B cell (primary cell): ENCODE results near the gene SEMA3B. TPM values are rescaled to one million over a fixed set of nuclear protein-coding genes. Genes with fewer than 3 reads are reported as not detected.

Source experiments
- ATAC-seq: fragments of 200-7000 bp; cut with Tn5 transposase; one replicate; pipeline ENCODE4 v1.10.0; 2021; ENCODE audit warnings: low read depth, mild to moderate bottlenecking, moderate number of reproducible peaks, moderate library complexity
- CTCF ChIA-PET: fragments of 350-600 bp; sonication (Branson Sonifier 250); formaldehyde crosslinking; loops from one replicate; lab custom pipeline; 2021; ENCODE audit warnings: antibody characterized with exemption, inconsistent platforms; lab: Charles Lee
- POLR2A ChIA-PET: fragments of 350-600 bp; sonication (Branson Sonifier 250); formaldehyde crosslinking; loops from one replicate; lab custom pipeline; 2021; ENCODE audit warnings: antibody characterized with exemption; lab: Charles Lee
- DNase-seq: peaks from one replicate; pipeline ENCODE4 v3.0.0; 2013
- H2AFZ ChIP-seq: 2 replicates; pipeline ENCODE4 v1.6.1; 2012; ENCODE audit warnings: mild to moderate bottlenecking, low read depth, low read length; ENCODE audit not compliant: insufficient read depth, poor library complexity, severe bottlenecking
- H3K27ac ChIP-seq, 2 donors: 1 replicate in 1 of 2; 2 replicates in 1 of 2; pipeline ENCODE4 v1.5.1; 2012 to 2013; ENCODE audit warnings: low read length in 2 of 2, mild to moderate bottlenecking in 2 of 2, moderate library complexity in 1 of 2
- H3K27me3 ChIP-seq, 4 experiments: fragments of 200-600 bp in 1 of 4; sonication (generic) in 1 of 4; replicated peaks in 1 of 4; 1 replicate in 2 of 4; 2 replicates in 2 of 4; pipeline versions ENCODE4 v1.6.1 to v1.7.0; 2013 to 2016; ENCODE audit warnings: low read length in 3 of 4, mild to moderate bottlenecking in 2 of 4, mixed read lengths in 1 of 4, moderate library complexity in 1 of 4; ENCODE audit not compliant: insufficient read depth in 4 of 4, control insufficient read depth in 3 of 4; ENCODE audit errors: control extremely low read depth in 1 of 4
- H3K36me3 ChIP-seq, 2 experiments: replicated peaks in 1 of 2; 1 replicate in 1 of 2; 2 replicates in 1 of 2; pipeline versions ENCODE4 v1.6.1 to v1.7.1; 2013; ENCODE audit warnings: low read length in 1 of 2; ENCODE audit not compliant: insufficient read depth in 2 of 2, control insufficient read depth in 1 of 2; ENCODE audit errors: control extremely low read depth in 1 of 2, extremely low read depth in 1 of 2
- H3K4me1 ChIP-seq, 2 donors: fragments of 200-600 bp in 1 of 2; sonication (generic) in 1 of 2; 1 replicate in 1 of 2; 2 replicates in 1 of 2; pipeline versions ENCODE4 v1.5.1 to v1.6.1; 2013 to 2017; ENCODE audit warnings: low read length in 2 of 2; ENCODE audit not compliant: control insufficient read depth in 2 of 2, insufficient read depth in 2 of 2
- H3K4me2 ChIP-seq: replicated peaks from 2 replicates; pipeline ENCODE3; 2012; ENCODE audit warnings: mild to moderate bottlenecking, low read depth, low read length; ENCODE audit not compliant: poor library complexity, severe bottlenecking
- H3K4me3 ChIP-seq, 5 experiments: fragments of 200-600 bp in 1 of 5; sonication (generic) in 1 of 5; 1 replicate in 3 of 5; 2 replicates in 2 of 5; pipeline versions ENCODE4 v1.5.1 to v1.7.0; 2011 to 2016; ENCODE audit warnings: low read length in 4 of 5, mild to moderate bottlenecking in 4 of 5, low read depth in 2 of 5, control low read depth in 1 of 5, moderate library complexity in 1 of 5; ENCODE audit not compliant: insufficient read depth in 1 of 5; ENCODE audit errors: control extremely low read depth in 1 of 5, extremely low read depth in 1 of 5
- H3K79me2 ChIP-seq: fragments of 200-600 bp; sonication (generic); one replicate; pipeline ENCODE4 v1.6.0; 2016; ENCODE audit warnings: low read length; ENCODE audit not compliant: control insufficient read depth, insufficient read depth
- H3K9ac ChIP-seq: fragments of 200-600 bp; sonication (generic); 2 replicates; pipeline ENCODE4 v1.6.1; 2017; ENCODE audit warnings: mild to moderate bottlenecking, low read length, moderate library complexity
- H3K9me3 ChIP-seq, 3 donors: one replicate each; pipeline versions ENCODE4 v1.6.1 to v1.7.1; 2013; ENCODE audit warnings: low read length in 2 of 3; ENCODE audit not compliant: control insufficient read depth in 2 of 3, insufficient read depth in 1 of 3; ENCODE audit errors: control extremely low read depth in 1 of 3
- H4K20me1 ChIP-seq: 2 replicates; pipeline ENCODE4 v1.6.0; 2012; ENCODE audit warnings: mild to moderate bottlenecking, low read length; ENCODE audit not compliant: insufficient read depth, control insufficient read depth, poor library complexity, severe bottlenecking
- H3K27ac Mint-ChIP-seq: one replicate; pipeline ENCODE4 v1.8.0; 2021; ENCODE audit warnings: mixed read lengths
- H3K27me3 Mint-ChIP-seq: one replicate; pipeline ENCODE4 v1.8.0; 2021; ENCODE audit warnings: mixed read lengths
- H3K4me1 Mint-ChIP-seq: one replicate; pipeline ENCODE4 v1.8.0; 2021; ENCODE audit warnings: mixed read lengths
- H3K4me3 Mint-ChIP-seq: one replicate; pipeline ENCODE4 v1.8.0; 2021; ENCODE audit warnings: mixed read lengths
- H3K9me3 Mint-ChIP-seq: one replicate; pipeline ENCODE4 v1.8.0; 2022; ENCODE audit warnings: mixed read lengths; ENCODE audit not compliant: insufficient read depth
- CTCF ChIP-seq: fragments of 200-600 bp; IDR thresholded peaks from one replicate; pipeline ENCODE4 v1.8.0; 2022; ENCODE audit warnings: antibody characterized with exemption, mild to moderate bottlenecking
- EZH2 ChIP-seq: IDR thresholded peaks from 2 replicates; pipeline ENCODE4 v1.6.1; 2012; ENCODE audit warnings: borderline replicate concordance, low read depth, mild to moderate bottlenecking, moderate library complexity, low read length; ENCODE audit not compliant: insufficient read depth, poor library complexity, severe bottlenecking
- WGBS: methylation state at CpG from one replicate; pipeline ENCODE4 v1.1.5; 2013; ENCODE audit warnings: missing lambda C conversion rate; ENCODE audit not compliant: insufficient coverage; 5-methylcytosine and 5-hydroxymethylcytosine counted together
- intact Hi-C: fragments of 100-400 bp; cut with micrococcal nuclease; formaldehyde crosslinking; loops from one replicate; pipeline ENCODE4 v1.10.0; 2022
- polyA plus RNA-seq: library from polyadenylated mRNA; depleted of rRNA; stranded (reverse); fragments of >200 nt; gene quantifications from 2 replicates; pipeline ENCODE4 v1.2.3, GENCODE V29; 2012
- total RNA-seq, 2 donors: library from RNA; stranded (reverse); fragments of 120-200 nt in 1 of 2; gene quantifications; 1 replicate in 1 of 2; 2 replicates in 1 of 2; pipeline versions ENCODE4 v1.2.3 to v1.2.4, GENCODE V29; 2013 to 2022

Gene SEMA3B
- total and polyA plus RNA-seq, 2 donors (not counting 1 experiment from before 2014, with no cell fraction given) = 0.34 to 0.52 TPM

- peak; percentile 66 for ATAC-seq
- peak overlapping the region; percentile 27 to 96 for H3K27ac ChIP-seq
These were observed 51.9 kb downstream of the SEMA3B start for GRCh38 chr3:50320853-50321335.

More at GRCh38 chr3:50320853-50321335, 51.9 kb downstream of the SEMA3B start:
- no peak for TF ChIP-seq CTCF
- TF ChIP-seq EZH2 = no peak
- peaks cover 25 to 62% of the 10 kb centered on the region in 2 donors for H3K4me1 ChIP-seq
- ChIA-PET CTCF (interaction anchor here (0.7 to 1.1 kb wide), 8 partner anchors 16 to 289 kb away, joined by 3 to 9 read pairs (median 3); partner anchors contain the start of genes CYB561D2, HYAL3, IFRD2 and NAA80), POLR2A (interaction anchor here (0.6 to 2.3 kb wide), 6 partner anchors 16 to 1736 kb away, joined by 3 to 24 read pairs (median 6); partner anchors contain the start of genes HYAL3, IFRD2 and NAA80)
- H3K27me3 ChIP-seq = no peaks in the 10 kb centered on the region
- intact Hi-C loops = loop anchor here (1.0 to 5.0 kb wide), 6 partner anchors 16 to 126 kb away; partner anchors contain the start of genes GNAI2, HYAL3, IFRD2 and NAA80
- no peak for DNase-seq
- Mint-ChIP-seq H3K27me3 (no peaks in the 10 kb centered on the region), H3K27ac (peak overlapping the region; percentile 92), H3K9me3 (no peaks in the 10 kb centered on the region), H3K4me3 (peak overlapping the region; percentile 98), H3K4me1 (peaks cover 53% of the 10 kb centered on the region)
- H3K9me3 ChIP-seq = peaks cover 0 to 3% (median 0%) of the 10 kb centered on the region in 3 donors
- peak overlapping the region; percentile 96 for H3K9ac ChIP-seq
- WGBS = under 1% methylated on average over 45 of the region's 45 CpGs
- peak overlapping the region; percentile 99 for H2AFZ ChIP-seq
- peak overlapping the region; percentile 95 for H3K4me2 ChIP-seq
- H3K4me3 ChIP-seq = peak overlapping the region; percentile 65 to 95 (median 80)
- H3K36me3 ChIP-seq = peaks cover 0 to 11% of the 10 kb centered on the region in 2 experiments
- H4K20me1 ChIP-seq = no peaks in the 10 kb centered on the region
- peaks cover 1% of the 10 kb centered on the region for H3K79me2 ChIP-seq
